ENCODE data around the gene TAS2R13.
A peak's percentile ranks its signal among the peaks of the same experiment; 100 is the strongest.

The TAS2R13 gene

DNA sequence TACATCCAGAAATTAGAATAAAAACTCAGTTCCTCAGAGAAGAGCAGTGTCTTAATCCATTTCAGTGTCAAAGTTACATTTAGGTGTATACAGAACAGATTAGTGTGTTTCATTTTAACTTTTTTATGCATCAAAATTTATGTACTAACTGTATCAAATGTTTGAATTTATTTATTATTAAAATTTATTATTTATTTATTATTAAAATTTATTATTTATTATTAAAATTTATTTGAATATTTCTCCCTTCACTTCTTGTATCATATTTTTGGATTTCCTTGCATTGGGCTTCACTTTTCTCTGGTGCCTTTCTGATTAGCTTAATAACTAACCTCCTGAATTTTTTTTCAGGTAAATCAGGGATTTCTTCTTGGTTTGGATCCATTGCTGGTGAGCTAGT lies 32.0 kb upstream of the TAS2R13 start:
- POLR2A ChIA-PET, result no interaction called here
- CTCF ChIA-PET, result interaction anchor here (0.6 kb wide), 1 partner anchor 1247 kb away, joined by 3 read pairs; no protein-coding TSS in a partner anchor
- TF ChIP-seq, protein P1, sequence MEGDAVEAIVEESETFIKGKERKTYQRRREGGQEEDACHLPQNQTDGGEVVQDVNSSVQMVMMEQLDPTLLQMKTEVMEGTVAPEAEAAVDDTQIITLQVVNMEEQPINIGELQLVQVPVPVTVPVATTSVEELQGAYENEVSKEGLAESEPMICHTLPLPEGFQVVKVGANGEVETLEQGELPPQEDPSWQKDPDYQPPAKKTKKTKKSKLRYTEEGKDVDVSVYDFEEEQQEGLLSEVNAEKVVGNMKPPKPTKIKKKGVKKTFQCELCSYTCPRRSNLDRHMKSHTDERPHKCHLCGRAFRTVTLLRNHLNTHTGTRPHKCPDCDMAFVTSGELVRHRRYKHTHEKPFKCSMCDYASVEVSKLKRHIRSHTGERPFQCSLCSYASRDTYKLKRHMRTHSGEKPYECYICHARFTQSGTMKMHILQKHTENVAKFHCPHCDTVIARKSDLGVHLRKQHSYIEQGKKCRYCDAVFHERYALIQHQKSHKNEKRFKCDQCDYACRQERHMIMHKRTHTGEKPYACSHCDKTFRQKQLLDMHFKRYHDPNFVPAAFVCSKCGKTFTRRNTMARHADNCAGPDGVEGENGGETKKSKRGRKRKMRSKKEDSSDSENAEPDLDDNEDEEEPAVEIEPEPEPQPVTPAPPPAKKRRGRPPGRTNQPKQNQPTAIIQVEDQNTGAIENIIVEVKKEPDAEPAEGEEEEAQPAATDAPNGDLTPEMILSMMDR (IDR thresholded peaks at IDR 0.05; ENCODE audit: insufficient read depth, low read length, missing control alignments), result no peak
- no peak for DNase-seq (ENCODE audit: low read depth, low spot score)
- H3K4me3 ChIP-seq (ENCODE audit: low read depth, low read length), result no peak overlapping the region

DNA sequence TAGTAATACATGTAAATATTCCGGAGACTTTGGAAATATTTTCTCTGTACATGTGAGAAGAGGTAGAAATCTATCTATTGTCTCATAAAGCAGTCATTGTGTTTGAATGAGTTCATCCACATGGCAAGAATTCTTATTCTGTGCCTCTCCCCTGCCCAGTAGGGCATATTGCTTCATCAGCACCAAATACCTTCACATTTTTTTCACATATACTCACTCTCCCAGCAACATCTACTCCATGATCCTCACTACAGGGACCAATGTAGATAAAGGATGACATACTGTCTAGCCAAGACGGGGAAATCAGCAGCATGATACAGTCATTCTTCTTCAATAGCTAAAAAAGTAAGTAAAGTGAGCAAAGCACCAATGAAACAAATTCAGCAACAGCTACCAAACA lies 31.0 kb upstream of the TAS2R13 start:
- TF ChIP-seq, protein P1 (IDR thresholded peaks at IDR 0.05; ENCODE audit: insufficient read depth, low read length, missing control alignments), result no peak
- no peak overlapping the region for H3K4me3 ChIP-seq (ENCODE audit: low read depth, low read length)
- POLR2A ChIA-PET, result no interaction called here
- peak; percentile 70 for DNase-seq (ENCODE audit: low read depth, low spot score)
- CTCF ChIA-PET, result no interaction called here

DNA sequence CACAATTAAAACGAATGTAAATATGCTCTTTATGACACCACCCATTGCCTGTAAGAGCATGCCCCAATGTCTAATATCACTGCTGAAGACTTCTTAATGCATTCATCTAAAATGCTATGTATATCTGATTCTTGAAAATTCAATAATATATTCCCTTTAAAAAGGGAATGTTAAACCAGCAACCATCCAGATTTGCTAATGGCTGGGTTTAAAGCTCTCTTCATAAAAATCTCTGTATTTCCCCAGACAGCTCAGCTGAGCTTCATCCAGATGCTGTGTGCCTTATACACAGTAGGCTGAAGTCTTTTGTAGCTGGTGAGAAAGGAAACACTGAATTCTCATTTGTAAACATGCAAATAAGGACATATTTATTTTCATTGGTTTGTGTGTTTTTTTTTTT lies 29.8 kb upstream of the TAS2R13 start, which contains the start of gene TAS2R14:
Gene TAS2R14, minus strand, starts transcription at position 101 of the 400 bp plus-strand sequence. Its CDS starts 56 bp downstream, at position 45.
- POLR2A ChIA-PET, result no interaction called here
- no peak for DNase-seq (ENCODE audit: low read depth, low spot score)
- H3K4me3 ChIP-seq (ENCODE audit: low read depth, low read length), result no peak within 1 kb of the TSS
- CTCF ChIA-PET, result no interaction called here
- TF ChIP-seq, protein P1 (IDR thresholded peaks at IDR 0.05; ENCODE audit: insufficient read depth, low read length, missing control alignments), result no peak

DNA sequence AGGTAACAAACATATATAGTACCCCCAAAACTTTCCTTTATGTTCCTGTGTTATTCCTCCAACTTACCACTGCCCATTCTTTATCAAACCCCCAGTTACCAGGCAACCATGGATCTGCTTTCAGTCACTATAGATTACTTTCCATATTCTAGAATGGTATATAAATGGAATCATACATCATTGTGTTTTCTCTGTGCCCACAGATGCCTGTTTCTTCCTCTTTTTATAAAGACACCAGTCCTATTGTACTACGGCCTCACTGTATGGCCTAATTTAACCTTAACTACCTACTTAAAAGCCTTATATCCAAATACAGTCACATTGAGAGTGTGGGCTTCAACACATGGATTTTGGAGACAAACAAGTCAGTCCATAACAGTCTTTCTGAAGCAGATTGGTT lies 27.1 kb upstream of the TAS2R13 start:
- POLR2A ChIA-PET, result no interaction called here
- TF ChIP-seq, protein P1 (IDR thresholded peaks at IDR 0.05; ENCODE audit: insufficient read depth, low read length, missing control alignments), result no peak
- no peak for DNase-seq (ENCODE audit: low read depth, low spot score)
- H3K4me3 ChIP-seq (ENCODE audit: low read depth, low read length), result no peak overlapping the region
- CTCF ChIA-PET, result no interaction called here

DNA sequence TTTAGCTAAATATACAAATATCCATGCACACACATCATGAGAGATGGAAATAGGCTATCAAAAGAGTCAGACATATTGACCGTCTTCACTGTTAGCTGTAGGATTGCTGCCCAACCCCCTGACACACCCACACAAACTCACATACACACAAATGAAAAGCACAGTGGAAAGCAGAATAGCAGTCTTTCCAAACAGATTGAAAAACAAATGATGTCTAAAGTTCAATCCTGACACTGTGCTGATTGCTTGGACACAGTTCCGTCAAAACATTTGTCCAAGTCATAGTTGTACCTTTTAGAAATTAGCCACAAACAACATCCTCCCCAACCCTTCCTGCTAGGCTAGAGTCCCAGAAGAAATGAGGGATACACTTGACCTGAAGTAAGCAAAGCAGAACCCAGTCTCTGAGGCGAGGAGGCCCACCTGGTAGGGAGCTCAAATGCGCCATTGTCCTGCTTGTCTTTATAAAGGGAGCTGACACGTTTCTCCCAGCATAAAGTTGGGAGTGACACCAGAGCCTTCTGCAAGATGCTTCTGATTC lies 19.5 kb upstream of the TAS2R13 start, which contains the start of gene PRH2:
Gene PRH2, plus strand, starts transcription at position 491 of the 541 bp plus-strand sequence. Its CDS starts 38 bp downstream, at position 529.
- H3K4me3 ChIP-seq (ENCODE audit: low read depth, low read length), result no peak within 1 kb of the TSS
- CTCF ChIA-PET, result no interaction called here
- TF ChIP-seq, protein P1 (IDR thresholded peaks at IDR 0.05; ENCODE audit: insufficient read depth, low read length, missing control alignments), result no peak
- POLR2A ChIA-PET, result no interaction called here
- DNase-seq (ENCODE audit: low read depth, low spot score), result no peak

DNA sequence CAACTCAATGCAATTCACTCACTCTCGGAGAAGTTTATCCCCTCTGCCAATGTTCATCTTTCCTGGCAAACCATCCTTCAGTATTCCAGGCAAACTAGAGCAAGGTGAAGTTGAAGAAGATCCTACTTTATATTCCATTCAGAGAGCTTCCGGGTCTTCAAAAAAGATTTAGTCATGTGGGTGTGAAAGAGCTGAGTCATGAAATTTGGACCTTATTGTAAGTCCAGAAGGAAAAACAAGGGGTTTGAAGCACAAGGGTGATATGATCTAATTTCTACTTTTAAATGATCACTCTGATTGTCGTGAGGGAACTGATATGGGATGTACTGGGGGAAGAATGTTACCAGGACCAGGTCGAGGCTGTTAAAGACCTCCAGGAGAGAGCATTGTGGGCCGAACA lies 16.9 kb upstream of the TAS2R13 start:
- TF ChIP-seq, protein P1 (IDR thresholded peaks at IDR 0.05; ENCODE audit: insufficient read depth, low read length, missing control alignments), result no peak
- ChIA-PET POLR2A (no interaction called here), CTCF (no interaction called here)
- no peak for DNase-seq (ENCODE audit: low read depth, low spot score)
- no peak overlapping the region for H3K4me3 ChIP-seq (ENCODE audit: low read depth, low read length)
